K562 (cell line): ENCODE measurements around the gene SAMD11.

ENCODE experiments used
- CTCF ChIP-seq, 3 experiments: IDR thresholded peaks in 2 of 3; conservative IDR thresholded peaks in 1 of 3; 2 replicates each; pipeline ENCODE4 v1.5.1; 2011 to 2012; ENCODE audit warnings: low read length in 3 of 3, mild to moderate bottlenecking in 3 of 3, control low read depth in 2 of 3, improper control_type of control experiment in 1 of 3, inconsistent platforms in 1 of 3, low read depth in 1 of 3, mixed read lengths in 1 of 3, moderate library complexity in 1 of 3; ENCODE audit not compliant: insufficient read depth in 2 of 3
- EZH2 ChIP-seq: IDR thresholded peaks from 2 replicates; pipeline ENCODE4 v1.6.1; 2012; ENCODE audit warnings: low read depth, mild to moderate bottlenecking, inconsistent platforms, low read length, borderline replicate concordance
- MAZ ChIP-seq, 2 experiments: fragments of 450-650 bp in 1 of 2; sonication (generic) in 1 of 2; formaldehyde crosslinking; IDR thresholded peaks in 1 of 2; conservative IDR thresholded peaks in 1 of 2; 2 replicates each; pipeline versions ENCODE4 v1.4.0 to v1.5.0; 2020; ENCODE audit warnings: mild to moderate bottlenecking in 1 of 2, missing genetic modification reagents in 1 of 2
- MEF2A ChIP-seq: IDR thresholded peaks from 2 replicates; pipeline ENCODE4 v1.6.1; 2011; ENCODE audit warnings: low read depth, mild to moderate bottlenecking, low read length, moderate library complexity; ENCODE audit not compliant: control insufficient read depth
- TAF1 ChIP-seq: IDR thresholded peaks from 2 replicates; pipeline ENCODE4 v1.6.1; 2011; ENCODE audit warnings: mild to moderate bottlenecking, low read length, moderate library complexity; ENCODE audit not compliant: insufficient read depth, control insufficient read depth, severe bottlenecking; ENCODE audit errors: extremely low read depth
- TCF7 ChIP-seq: sonication (generic); IDR thresholded peaks from 2 replicates; pipeline ENCODE4 v1.6.1; 2016; ENCODE audit warnings: antibody characterized with exemption, borderline replicate concordance

GRCh38 chr1:955474-955873 is 31.8 kb downstream of the SAMD11 start:
- TF ChIP-seq TCF7 (no peak), CTCF (IDR thresholded peaks at IDR 0.05 in 2 of 3, conservative IDR thresholded peaks at IDR 0.05 in 1 of 3; ENCODE audit: insufficient read depth in 2 of 3, low read depth in 1 of 3, low read length in 3 of 3) (no peak), EZH2 (no peak), MEF2A (no peak), TAF1 (no peak), MAZ (CRISPR knock-in tag; conservative IDR thresholded peaks at IDR 0.05 in 1 of 2, IDR thresholded peaks at IDR 0.05 in 1 of 2) (no peak)
